ENCODE measurements around the gene TSACC. TPM values are rescaled to one million over a fixed set of nuclear protein-coding genes. Genes with fewer than 3 reads are reported as not detected.
A peak's percentile ranks its signal among the peaks of the same experiment; 100 is the strongest.

The TSACC gene
- total RNA-seq, 3 donors from 2014 or later: 0.87 TPM; not detected in 2

- TF ChIP-seq CTCF (IDR thresholded peaks at IDR 0.05): no peak
- H3K4me3 ChIP-seq: no peak overlapping the region
- no peaks in the 10 kb centered on the region for H3K9me3 ChIP-seq
- H3K36me3 ChIP-seq (ENCODE audit: low read depth): no peaks in the 10 kb centered on the region
- H3K4me1 ChIP-seq (ENCODE audit: low read depth): no peaks in the 10 kb centered on the region
- intact Hi-C loops (cut with DNase I, micrococcal nuclease): loop anchor here in 1 of 2 donors (5.0 to 10.0 kb wide), 2 partner anchors 59 to 226 kb away; partner anchors contain the start of gene HAPLN2
- ATAC-seq: peak; percentile 27
- DNase-seq: no peak
Observed at GRCh38 chr1:156388174-156389137, 50.1 kb downstream of the TSACC start.

- DNase-seq: no peak
- TF ChIP-seq CTCF (IDR thresholded peaks at IDR 0.05): no peak
- intact Hi-C loops (cut with DNase I, micrococcal nuclease): loop anchor here in 1 of 2 donors (5.0 to 10.0 kb wide), 2 partner anchors 58 to 225 kb away; partner anchors contain the start of gene HAPLN2
- Histone ChIP-seq H3K36me3 (ENCODE audit: low read depth) (no peaks in the 10 kb centered on the region), H3K9me3 (no peaks in the 10 kb centered on the region), H3K4me1 (ENCODE audit: low read depth) (no peaks in the 10 kb centered on the region), H3K4me3 (no peak overlapping the region)
- ATAC-seq: no peak
Observed at GRCh38 chr1:156389311-156389710, 51.0 kb downstream of the TSACC start.

GRCh38 chr1:156390469-156391365, 52.4 kb downstream of the TSACC start:
- Histone ChIP-seq H3K4me1 (ENCODE audit: low read depth) (no peaks in the 10 kb centered on the region), H3K9me3 (no peaks in the 10 kb centered on the region), H3K4me3 (no peak overlapping the region), H3K36me3 (ENCODE audit: low read depth) (no peaks in the 10 kb centered on the region)
- intact Hi-C loops (cut with DNase I, micrococcal nuclease): no loop called here
- no peak for ATAC-seq
- no peak for DNase-seq
- TF ChIP-seq CTCF (IDR thresholded peaks at IDR 0.05): no peak

GRCh38 chr1:156391366-156391677, 53.0 kb downstream of the TSACC start:
- H3K9me3 ChIP-seq: no peaks in the 10 kb centered on the region
- no peak overlapping the region for H3K4me3 ChIP-seq
- no peaks in the 10 kb centered on the region for H3K36me3 ChIP-seq (ENCODE audit: low read depth)
- no peaks in the 10 kb centered on the region for H3K4me1 ChIP-seq (ENCODE audit: low read depth)
- ATAC-seq: no peak
- intact Hi-C loops (cut with DNase I, micrococcal nuclease): no loop called here
- TF ChIP-seq CTCF (IDR thresholded peaks at IDR 0.05): no peak
- no peak for DNase-seq

GRCh38 chr1:156391701-156392100, 53.4 kb downstream of the TSACC start:
- no peak overlapping the region for H3K4me3 ChIP-seq
- no peaks in the 10 kb centered on the region for H3K9me3 ChIP-seq
- H3K4me1 ChIP-seq (ENCODE audit: low read depth): no peaks in the 10 kb centered on the region
- intact Hi-C loops (cut with DNase I, micrococcal nuclease): no loop called here
- DNase-seq (no peak), ATAC-seq (no peak)
- TF ChIP-seq CTCF (IDR thresholded peaks at IDR 0.05): no peak
- no peaks in the 10 kb centered on the region for H3K36me3 ChIP-seq (ENCODE audit: low read depth)

Data from mucosa of descending colon (tissue), 3 donors.